22Rv1 (cell line): Measurements from ENCODE around the gene SPDYC.

Source experiments
- H3K27ac ChIP-seq: fragments of 450-650 bp; 2 replicates; pipeline ENCODE4 v1.5.1; 2017
- CTCF ChIP-seq: fragments of 450-650 bp; IDR thresholded peaks from 2 replicates; pipeline ENCODE4 v1.5.1; 2017; ENCODE audit warnings: mild to moderate bottlenecking
- ZFX ChIP-seq: fragments of 450-650 bp; IDR thresholded peaks from 2 replicates; pipeline ENCODE4 v1.6.1; 2017; ENCODE audit warnings: antibody characterized with exemption, borderline replicate concordance

SPDYC gene

GRCh38 chr11:65126624-65127274 is 43.3 kb upstream of the SPDYC start:
- TF ChIP-seq CTCF (no peak), ZFX (no peak)
- H3K27ac ChIP-seq = peak overlapping the region; percentile 37

GRCh38 chr11:65127473-65128181 is 42.4 kb upstream of the SPDYC start:
- TF ChIP-seq CTCF (no peak), ZFX (no peak)

GRCh38 chr11:65128182-65129145 is 41.6 kb upstream of the SPDYC start:
- TF ChIP-seq ZFX = no peak
- H3K27ac ChIP-seq = peak overlapping the region; percentile 37; the same call in 1 of the 2 replicates

More at GRCh38 chr11:65127473-65128181, 42.4 kb upstream of the SPDYC start:
- H3K27ac ChIP-seq = peak overlapping the region; percentile 37

- H3K27ac ChIP-seq = no peak overlapping the region
- TF ChIP-seq CTCF (no peak), ZFX (no peak)
Measured at GRCh38 chr11:65129649-65130441, 40.2 kb upstream of the SPDYC start.

GRCh38 chr11:65130631-65131416 is 39.2 kb upstream of the SPDYC start:
- H3K27ac ChIP-seq = no peak overlapping the region
- no peak for TF ChIP-seq ZFX
- TF ChIP-seq CTCF = no peak

- H3K27ac ChIP-seq = no peak overlapping the region
- TF ChIP-seq ZFX (no peak), CTCF (no peak)
Measured at GRCh38 chr11:65131417-65131776, 38.6 kb upstream of the SPDYC start.
